Renal cortex interstitium (tissue), 11 donors: ENCODE measurements around the gene LRFN2. TPM values are rescaled to one million over a fixed set of nuclear protein-coding genes. Genes with fewer than 3 reads are reported as not detected.

Experiments
- DNase-seq, 11 donors: peaks; one replicate each; pipeline ENCODE4 v3.0.0-alpha.2; 2013; ENCODE audit warnings: low read depth in 9 of 11, low spot score in 4 of 11; ENCODE audit errors: extremely low read depth in 1 of 11
- polyA plus RNA-seq, 3 donors: library from polyadenylated mRNA; unstranded; fragments of 120-200 nt; gene quantifications; one replicate each; pipeline ENCODE4 v1.2.1, GENCODE V29; 2013; ENCODE audit not compliant: insufficient read length in 3 of 3

Gene LRFN2
- polyA plus RNA-seq, 3 donors, result 1.1 to 1.2 (median 1.1) TPM

DNA sequence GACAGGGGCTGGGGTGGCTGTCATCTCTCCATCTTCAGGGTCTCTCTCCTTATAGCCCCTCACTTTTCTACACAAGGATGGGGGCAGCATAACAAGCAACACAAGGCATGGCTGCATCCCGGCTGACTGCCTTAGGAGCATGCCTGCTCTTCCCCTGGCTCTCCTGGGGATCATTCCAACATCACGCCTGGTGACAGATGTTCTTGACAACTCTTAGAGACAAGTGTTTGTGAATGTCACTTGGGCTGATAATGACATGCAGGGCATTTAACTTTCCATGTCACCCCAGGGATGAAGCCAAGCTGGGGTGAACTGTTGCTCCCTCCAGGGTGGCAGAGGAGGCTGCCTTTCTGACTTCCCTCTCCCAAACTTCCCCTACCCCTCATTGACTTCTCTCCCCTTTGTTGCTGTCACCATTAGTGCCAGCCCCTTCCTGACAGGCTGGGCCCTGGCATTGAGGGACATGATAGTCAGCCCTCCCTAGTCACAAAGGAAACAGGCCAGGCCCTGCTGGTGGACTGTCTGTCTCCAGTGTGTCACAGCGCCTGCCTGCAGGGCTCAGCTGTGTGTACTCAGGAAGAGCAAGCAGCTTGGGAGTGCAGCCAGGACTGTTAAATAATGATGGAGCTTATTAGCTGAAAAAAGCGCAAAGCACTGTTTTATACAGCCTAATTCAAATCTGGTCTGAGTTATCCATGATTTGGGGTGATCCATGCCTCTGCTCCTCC, 161.8 kb downstream of the LRFN2 start:
- peak in 7 of 11 donors; percentile 21 to 70 (median 36) for DNase-seq

DNA sequence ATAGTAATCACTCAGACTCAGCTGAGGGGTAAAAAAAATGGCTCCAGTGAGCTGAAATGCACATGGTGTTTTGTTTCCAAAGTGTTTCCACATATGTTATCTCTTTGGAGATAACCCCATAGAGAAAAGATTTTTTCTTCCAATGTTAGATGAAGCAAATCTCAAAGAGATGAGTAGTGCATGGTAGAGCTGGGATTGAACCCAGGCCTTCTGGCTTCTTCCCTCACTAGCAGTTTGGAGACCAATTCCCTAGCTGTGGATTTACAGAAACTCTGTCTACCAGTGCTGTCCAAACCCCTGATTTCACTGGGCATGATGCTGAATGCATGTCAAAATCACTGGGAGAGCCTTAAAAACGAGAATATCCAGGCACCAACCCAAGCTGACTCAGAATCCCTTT, 165.1 kb downstream of the LRFN2 start:
- no peak for DNase-seq

DNA sequence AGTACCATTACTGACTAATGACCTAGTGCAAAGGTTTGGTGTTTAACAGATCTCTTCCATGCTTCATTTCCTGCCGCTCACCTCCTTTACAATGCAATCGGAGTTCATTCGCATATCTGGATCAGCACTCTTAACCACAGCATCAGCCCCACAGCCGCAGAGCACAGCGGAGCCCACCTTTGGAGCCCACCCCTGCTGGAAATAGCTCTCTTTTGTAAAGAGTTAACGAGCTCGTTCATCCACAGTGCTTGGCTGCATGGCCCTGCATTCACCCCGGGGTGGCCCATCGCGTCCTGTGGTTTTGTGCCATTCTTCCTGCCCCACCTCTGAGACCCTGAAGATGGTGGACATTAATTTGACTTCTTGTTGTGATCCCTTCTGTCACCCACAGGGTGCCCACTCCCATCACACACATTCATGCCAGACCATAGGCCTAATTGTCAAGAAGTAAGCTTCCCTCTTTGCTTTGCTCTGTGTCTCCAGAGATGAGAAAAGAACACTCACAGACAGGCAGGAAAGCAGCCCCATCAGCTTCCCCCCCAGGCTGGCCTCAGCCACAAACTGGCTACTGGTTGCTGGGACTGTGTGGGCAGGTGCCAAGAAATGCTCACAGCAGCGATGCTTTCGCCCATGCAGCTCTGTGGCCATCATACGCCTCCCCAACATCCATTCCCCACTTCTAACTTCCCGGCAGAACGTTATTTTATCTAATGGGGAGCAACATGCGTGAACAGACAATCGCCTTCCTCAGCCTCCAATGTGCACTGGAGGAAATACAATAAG, 167.0 kb downstream of the LRFN2 start:
- no peak for DNase-seq

DNA sequence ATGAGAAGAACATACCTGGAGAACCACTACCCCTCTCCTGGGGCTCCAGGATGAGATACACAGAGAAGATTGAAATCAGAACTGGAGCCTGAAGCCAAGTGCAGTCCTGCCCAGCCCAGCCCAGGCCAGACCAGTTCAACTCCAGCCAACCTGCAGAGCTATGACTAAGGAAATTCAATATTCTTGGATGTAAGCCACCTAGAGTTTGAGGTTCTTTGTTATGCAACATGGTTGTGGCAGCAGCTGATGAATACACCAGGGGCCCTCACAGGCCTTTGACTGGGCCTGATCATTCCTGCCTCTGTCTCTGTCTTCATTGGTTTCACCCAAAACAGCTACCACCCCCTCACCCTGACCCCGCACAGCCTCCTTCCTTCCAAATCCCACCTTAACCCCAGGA, 167.8 kb downstream of the LRFN2 start:
- DNase-seq, result no peak

DNA sequence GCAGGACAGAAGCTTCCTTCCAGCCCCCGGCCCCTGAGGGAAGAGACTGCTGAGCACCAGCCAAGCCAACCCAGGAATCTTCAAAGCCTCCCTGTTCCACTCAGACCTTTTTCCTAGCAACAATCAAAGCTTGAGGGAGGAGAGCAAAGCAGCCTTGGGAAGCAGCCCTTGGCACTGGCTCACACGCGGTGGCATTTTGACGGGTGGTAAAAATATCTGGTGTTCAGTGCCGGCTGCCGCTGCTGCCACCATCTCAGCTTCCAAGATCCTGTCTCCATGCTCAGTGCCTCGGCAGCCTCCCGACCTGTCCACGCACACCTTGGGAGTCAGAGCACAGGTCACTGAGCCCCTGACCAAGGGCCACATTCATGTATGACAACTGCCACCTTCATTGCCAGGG, 170.1 kb downstream of the LRFN2 start:
- no peak for DNase-seq

DNA sequence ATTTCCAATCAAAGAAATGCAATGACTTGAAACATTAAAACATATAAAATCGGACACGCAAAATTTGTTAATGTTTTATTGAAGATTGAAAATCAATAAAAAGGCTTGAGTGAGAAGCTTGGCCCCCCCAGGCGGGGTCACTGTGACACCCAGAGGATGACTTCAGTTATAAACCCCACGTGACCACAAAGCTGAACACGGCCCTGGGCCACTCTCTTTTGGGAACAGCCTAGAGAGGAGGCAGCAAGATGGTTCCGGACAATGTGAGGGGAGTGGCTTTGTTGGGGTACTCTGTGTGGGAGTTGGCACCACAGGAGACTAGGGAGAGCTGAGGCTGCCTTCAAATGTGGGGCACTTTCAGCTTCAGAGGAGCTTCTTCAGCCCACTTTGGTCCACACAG, 172.5 kb downstream of the LRFN2 start:
- DNase-seq, result no peak

DNA sequence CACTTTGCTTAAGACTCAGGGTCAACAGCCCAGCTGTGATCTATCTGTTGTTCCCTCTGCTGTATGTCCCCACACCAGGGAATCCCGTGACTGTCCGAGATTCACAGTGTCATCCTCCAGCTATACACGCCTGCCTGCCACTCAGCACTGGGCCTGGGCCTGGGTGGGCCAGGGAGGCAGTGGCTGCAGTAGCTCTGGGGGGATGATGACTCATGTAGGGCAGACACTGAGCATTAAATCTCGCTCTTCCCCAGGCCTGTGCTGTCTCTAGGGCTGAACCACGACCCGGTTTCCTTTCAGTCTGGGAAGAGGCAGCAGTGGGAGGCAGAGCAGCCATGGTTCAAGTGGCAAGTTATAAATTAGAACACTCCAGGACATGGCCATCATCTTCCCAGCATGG, 173.9 kb downstream of the LRFN2 start:
- DNase-seq, result peak in 9 of 11 donors; percentile 19 to 63 (median 45)

DNA sequence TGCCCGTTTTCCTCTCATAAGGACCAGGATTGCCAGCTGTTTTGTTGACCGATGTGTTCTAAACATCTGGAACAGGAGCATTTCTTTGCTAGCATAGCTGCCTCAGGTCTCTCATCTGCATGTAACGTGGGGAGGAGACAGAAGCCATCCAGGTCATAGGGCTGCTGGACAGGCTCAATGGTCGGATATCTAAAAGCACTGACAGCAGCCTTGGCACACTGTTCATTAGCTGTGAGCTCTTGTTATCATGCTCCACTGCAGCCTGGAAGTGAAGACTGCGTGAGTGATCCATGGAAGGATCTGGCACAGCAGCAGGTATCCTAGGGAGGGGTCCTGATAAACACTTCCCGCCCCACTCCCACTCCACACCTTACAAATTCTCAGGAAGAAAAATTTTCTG, 175.3 kb downstream of the LRFN2 start:
- DNase-seq, result no peak

DNA sequence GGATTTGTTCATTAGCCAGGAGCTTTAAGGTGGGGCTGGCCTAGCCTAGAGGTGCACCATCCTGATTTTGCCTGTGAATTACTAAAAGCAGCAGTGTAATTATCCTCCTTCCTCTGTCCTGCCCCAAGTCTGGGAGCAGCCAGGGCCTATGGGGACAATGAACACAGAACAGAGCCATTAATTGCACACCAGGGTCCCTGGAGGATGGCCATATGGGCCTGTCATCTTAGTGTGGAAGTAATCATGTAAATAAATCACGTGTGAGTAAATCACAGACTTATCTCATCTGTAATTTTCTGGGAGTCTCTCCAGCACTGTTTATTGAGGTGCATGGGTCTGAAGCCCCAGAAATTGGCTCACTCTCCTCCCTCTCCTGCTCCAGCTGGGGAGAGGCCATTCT, 176.3 kb downstream of the LRFN2 start:
- peak in 1 of 11 donors; percentile 25 for DNase-seq

DNA sequence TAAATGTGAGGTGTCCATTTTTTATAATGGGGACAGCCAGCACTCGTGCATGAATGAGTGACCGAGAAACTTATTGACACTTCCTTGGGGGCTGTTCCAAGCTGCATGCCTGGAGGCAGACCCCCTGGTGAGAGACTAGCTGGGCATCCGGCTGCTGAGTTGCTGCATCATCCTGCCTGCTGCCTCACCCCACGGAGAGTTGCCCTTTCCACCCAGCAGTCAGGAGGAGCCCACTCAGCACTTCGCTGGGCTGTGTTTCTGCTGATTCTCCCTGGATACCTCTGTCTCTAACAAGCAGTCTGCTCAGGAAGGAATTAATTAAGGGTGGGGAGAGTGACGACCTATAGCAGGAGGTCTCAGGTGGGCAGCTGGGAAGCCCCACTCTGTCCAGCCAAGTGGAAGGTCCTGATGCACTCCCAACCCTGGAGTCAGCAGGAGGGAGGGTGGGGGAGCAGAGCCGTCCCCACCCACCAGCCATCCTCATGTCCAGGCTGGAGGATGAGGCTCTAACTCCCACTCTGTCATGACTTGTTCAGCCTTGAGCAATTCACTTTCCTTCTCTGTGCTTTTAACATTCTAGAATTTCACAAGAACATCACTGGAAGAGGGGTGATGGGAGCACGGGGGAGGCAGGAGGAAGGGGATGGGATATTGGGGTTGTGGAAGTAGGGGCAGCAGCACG, 177.3 kb downstream of the LRFN2 start:
- DNase-seq, result peak in 1 of 11 donors; percentile 9

DNA sequence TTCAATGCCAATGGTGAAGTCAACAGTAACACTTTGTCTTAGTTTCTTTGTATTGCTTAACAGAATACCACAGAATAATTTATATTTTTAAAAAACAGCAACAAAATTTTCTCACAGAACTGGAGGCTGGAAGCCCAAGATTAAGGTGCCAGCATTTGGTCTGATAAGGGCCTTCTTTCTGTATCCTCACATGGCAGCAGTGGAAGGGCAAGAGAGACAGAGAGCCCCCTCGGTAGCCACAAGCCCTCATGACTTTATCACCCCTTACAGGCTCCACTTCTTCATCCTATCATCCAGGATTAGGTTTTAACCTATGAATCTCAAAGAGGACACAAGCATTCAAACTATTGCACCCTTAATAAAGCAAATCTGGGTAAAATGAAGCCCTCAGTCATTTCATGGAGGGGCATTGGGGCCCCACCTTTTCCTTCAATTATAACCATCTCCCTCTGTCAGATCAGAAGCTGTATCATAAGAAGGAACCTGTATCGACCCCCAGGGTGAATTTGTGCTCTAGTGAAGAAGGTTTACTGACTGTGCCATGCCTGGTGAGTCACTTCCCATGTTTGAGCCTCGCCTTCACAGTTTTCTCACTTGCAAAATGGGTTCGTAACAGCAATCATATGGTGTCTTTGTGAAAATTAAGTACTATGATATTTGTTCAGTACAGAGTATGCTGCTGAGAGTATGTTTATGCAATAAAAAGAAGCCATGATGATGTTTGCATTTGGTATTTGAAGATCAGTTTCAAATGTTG, 178.2 kb downstream of the LRFN2 start:
- DNase-seq, result no peak

DNA sequence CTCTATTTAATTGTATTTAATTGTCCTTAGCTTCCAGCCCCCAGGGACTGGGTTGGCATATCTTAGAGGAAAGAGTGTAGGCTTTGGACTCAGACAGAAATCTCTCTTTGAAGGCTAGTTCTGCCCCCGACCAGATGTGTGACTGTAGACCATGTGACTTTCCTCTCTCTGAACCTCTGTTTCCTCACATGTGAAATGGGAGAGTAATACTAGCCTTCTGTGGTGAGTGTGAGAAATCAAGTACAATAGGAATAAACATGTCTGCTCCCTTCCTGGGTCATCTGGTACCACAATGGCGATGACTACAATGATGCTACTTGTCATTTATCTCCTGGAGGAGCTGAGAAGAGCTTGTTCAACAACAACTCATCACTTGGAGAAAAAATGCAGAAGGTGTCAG, 179.9 kb downstream of the LRFN2 start:
- DNase-seq, result no peak

DNA sequence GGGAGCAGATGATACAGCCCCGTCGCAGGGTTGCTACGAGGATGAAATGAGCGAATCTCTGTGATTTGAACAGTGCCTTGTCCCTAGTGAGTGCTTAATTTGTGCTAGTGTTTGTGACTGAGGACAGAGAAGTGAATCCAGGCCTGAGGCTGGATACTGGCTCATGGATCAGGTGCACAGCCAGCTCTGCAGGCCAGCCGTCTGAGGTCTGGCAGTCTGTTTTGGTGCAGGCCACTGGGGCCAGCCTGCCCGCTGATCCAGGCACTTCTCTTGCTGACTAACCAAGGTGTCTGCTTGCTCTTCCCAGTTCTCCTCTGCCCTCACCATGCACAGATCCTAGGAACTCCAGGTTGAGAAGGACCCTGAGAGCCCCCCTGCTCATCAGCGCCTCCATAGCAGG, 181.0 kb downstream of the LRFN2 start:
- DNase-seq, result no peak

DNA sequence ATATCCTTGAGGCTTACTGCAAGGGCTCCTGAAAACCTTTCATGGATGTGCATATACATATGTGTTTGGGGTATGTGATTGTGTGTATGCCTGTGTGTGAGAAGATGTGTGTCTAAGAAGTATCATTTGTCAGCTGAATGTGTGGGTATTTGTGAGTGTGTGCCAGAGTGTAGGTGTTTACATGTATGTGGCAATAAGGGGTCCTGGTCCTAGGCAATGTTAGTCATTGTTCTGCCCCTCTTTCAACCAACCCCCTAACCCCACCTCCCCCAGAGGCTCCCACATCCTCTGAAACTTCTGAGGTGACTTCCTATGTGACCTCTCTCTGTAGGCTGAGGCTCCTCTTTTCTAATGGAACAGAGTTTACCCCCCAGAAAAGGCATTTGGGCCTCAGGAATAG, 186.4 kb downstream of the LRFN2 start:
- no peak for DNase-seq

DNA sequence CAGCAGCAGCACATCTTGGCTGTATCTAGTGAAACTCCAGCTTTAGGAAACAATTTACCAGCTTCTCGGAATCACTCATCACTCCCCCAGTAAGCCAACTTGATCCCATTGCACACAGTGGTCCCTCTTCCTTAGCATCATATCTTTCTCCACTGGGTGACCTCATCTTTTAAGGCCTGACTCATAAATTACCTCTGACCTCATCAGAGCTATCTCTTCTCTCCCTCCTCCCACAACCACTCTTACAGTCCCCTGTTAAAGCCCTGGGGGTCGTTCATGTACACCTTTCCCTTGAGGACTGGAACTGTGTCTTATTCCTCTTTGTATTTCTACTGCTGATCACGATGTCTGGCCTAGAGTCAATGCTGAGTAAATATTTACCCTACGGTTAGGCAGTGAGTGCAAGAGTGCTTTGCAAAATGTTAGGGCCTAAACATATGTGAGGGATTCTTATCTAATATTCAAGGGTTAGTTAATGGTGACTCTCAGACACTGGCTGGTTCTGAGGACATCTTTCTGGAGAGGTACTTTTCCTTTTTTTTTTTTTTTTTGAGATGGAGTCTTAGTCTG, 187.2 kb downstream of the LRFN2 start:
- no peak for DNase-seq

DNA sequence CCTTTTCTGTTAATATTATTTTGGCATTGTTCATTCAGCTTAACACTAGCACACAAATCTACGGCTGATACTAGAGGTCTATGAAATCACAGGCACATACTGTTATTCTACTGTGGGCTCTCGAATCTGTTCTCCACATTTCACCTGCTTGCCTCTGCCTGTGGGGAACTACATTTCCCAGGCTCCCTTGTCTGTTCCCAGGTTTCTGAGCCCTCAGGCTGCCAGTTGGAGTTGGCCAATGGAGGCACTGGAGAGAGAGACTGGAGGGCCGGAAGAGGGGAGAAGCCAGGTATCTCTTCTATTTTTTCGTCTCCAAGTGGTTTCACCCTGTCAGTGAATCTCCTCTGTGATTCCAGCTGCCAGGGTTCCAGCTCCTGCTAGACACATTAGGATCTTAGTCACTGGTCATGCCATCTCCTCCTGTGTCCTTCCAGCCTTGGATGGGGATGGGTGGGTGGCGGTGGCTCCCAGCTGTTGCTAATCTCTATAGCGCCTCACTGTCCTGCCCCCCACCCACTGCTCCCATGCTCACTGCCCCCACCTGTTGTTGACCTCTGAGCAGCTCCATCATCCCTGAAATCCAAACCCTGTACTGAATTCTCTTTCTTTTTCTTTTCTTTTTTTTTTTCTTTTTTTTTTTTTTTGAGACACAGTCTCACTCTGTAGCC, 188.2 kb downstream of the LRFN2 start:
- DNase-seq, result no peak

DNA sequence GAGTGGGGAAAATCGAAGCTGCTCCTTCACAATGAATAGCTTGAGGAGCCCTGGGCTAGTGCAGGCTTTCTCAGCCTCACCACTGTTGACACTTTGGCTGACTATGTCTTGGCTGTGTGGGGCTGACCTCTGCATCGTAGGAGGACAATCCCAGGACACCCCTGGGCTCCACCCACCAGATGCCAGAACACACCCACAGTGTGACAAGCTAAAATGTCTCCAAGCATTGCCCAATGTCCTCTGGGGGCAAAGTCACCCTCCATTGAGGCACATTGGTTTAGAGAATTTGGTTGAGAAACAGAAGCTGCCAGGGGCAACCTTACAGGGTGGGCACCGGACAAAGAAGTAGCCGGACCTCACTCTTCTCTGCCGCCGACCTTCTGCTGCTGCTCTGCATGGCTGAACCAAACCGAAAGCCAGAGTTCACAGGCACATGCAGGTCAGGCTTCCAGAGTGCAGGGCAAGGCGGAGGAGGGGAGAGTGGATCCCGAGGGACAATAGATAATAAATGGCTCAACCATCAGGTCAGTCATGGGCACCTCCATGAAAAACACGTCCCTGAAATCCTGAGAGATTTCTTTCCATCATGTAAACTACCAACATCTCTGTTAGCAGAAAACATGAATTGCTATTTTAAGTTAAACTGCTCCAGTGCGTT, 189.0 kb downstream of the LRFN2 start:
- DNase-seq, result no peak
